ENCODE measurements around the gene HIPK3. TPM values are rescaled to one million over a fixed set of nuclear protein-coding genes. Genes with fewer than 3 reads are reported as not detected.

The HIPK3 gene
- total RNA-seq, 1 donor from 2014 or later, result 313 TPM

DNA sequence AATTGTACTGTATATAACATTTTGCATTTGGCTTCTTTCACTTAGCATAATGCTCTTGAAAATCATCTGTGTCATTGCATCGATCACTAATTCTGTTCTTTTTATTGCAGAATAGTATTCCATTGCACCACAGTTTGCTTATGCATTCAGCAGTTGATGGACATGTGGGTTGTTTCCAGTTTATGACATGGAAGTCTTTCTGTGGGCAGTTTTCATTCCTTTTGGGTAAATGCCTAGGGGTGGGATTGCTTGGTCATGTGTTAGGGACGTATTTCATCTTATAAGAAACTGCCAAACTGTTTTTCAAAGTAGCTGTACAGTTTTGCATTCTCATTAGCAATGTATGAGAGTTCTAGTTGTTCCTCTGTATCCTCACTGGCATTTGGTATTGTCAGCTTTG is 127.0 kb downstream of the HIPK3 start:
- FAIRE-seq, result no peak

GRCh38 chr11:33387581-33387980 is 130.4 kb downstream of the HIPK3 start:
- FAIRE-seq (no peak), DNase-seq (ENCODE audit: low spot score in 2 of 2) (no peak)

More for the DNA sequence above, 127.0 kb downstream of the HIPK3 start:
- no peak for DNase-seq (ENCODE audit: low spot score in 2 of 2)

DNA sequence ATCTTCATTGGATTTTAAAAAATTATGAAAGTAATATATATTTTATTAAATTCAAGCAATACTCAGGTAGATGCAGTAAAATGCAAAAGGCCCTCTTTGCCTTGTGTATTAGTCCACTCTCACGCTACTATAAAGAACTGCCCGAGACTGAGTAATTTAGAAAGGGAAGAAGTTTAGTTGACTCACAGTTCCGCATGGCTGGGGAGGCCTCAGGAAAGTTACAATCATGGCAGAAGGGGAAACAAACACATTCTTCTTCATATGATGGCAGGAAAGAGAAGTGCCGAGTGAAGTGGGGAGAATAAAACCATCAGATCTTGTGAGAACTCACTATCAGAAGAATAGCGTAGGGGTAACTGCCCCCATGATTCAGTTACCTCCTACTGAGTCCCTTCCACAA is 130.8 kb downstream of the HIPK3 start:
- FAIRE-seq (no peak), DNase-seq (ENCODE audit: low spot score in 2 of 2) (no peak)

DNA sequence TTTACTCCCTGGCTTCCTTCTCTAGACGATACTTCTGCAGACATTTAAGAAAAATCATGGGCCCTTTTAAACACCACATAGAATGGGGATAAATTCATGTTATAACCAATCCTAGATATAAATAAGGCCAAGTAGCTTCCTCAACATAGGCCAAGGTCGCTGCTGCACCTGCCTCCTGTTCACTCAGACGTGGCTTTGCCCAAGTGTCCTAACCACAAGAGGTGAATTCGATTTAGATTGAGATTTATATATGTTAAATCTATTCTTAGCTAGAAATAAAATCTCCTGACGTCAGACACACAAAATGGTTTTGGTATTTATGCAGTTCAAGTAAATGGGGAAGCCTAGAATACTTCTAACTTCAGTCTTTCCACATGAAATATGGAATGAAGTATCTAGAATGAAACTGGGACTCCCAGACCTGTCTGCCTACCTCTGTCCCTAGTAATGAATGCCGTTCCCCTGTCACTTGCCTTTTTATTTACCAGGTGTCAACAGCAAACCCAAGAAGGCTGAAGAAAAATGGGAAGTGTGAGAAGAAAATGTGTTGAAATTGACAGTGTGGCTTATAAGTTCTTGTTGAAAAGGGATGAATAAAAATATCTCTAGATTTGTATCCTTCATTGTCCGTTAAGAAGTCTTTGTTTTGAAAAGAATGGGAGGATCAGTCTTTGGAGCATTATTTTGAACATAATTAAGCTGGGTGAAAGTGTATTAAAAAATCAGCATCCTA is 131.8 kb downstream of the HIPK3 start:
- DNase-seq (ENCODE audit: low spot score in 2 of 2) (no peak), FAIRE-seq (no peak)

DNA sequence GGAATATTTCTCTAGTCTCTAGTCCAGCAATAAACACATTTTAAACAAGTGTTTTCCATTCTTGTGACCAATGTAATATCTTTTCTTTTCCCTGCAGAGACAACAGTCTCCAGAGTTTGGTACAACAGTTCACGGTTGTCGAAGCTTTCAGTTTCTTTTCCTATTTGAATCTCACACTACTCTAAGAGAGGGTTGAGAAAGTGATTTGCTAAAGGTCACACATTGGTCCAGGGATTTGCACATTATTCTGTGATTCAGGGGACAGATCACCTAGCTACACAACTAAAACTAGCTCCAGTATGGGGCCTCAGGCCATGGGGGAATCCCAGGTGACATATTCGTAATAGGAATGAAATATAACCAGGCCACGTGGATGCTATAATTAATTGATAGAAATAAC is 132.5 kb downstream of the HIPK3 start:
- DNase-seq (ENCODE audit: low spot score in 2 of 2), result no peak
- FAIRE-seq, result no peak

- no peak for FAIRE-seq
Observed at GRCh38 chr11:33390944-33391892, 134.0 kb downstream of the HIPK3 start.

GRCh38 chr11:33391893-33392251 is 134.7 kb downstream of the HIPK3 start:
- DNase-seq (ENCODE audit: low spot score in 2 of 2) (no peak), FAIRE-seq (no peak)

More at GRCh38 chr11:33390944-33391892, 134.0 kb downstream of the HIPK3 start:
- no peak for DNase-seq (ENCODE audit: low spot score in 2 of 2)

DNA sequence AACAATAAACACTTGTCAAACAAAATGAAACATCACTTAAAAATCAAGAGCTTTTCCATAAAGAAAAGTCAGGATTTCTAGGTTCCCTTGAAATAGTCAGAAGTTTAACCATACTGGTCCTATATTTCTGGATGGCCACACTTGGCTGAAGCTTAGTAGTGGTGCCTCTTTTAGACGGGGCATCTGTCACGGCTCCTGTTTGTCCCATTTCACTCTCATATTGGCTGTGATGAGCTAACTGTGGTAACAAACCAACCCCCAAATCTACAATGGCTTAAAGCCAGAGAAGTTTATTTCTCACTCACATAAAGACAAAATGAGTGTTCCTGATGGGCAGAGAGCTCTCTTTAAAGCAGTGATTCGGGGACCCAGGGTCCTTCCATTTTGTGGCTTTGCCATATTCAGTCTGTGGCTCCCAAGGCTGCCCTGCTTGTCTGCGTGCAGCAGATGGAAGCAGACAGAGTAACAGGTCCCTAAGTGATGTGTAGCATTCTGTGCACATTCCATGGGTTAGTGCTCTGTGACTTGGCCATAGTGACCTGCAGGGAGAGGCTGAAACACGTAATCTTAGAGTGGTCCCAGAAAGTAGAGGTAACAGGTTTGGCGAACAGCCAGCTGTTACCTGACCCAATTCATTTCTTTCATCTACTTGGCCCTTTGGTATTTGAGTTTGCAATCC is 137.4 kb downstream of the HIPK3 start:
- FAIRE-seq (no peak), DNase-seq (ENCODE audit: low spot score in 2 of 2) (no peak)

GRCh38 chr11:33396361-33396760 is 139.2 kb downstream of the HIPK3 start:
- no peak for FAIRE-seq

GRCh38 chr11:33399421-33399820 is 142.2 kb downstream of the HIPK3 start:
- no peak for FAIRE-seq
- DNase-seq (ENCODE audit: low spot score in 2 of 2), result no peak

More at GRCh38 chr11:33396361-33396760, 139.2 kb downstream of the HIPK3 start:
- DNase-seq (ENCODE audit: low spot score in 2 of 2), result no peak

- FAIRE-seq (no peak), DNase-seq (ENCODE audit: low spot score in 2 of 2) (no peak)
Observed at GRCh38 chr11:33402066-33402465, 144.9 kb downstream of the HIPK3 start.

GRCh38 chr11:33403344-33403743 is 146.2 kb downstream of the HIPK3 start:
- DNase-seq (ENCODE audit: low spot score in 2 of 2) (no peak), FAIRE-seq (no peak)

DNA sequence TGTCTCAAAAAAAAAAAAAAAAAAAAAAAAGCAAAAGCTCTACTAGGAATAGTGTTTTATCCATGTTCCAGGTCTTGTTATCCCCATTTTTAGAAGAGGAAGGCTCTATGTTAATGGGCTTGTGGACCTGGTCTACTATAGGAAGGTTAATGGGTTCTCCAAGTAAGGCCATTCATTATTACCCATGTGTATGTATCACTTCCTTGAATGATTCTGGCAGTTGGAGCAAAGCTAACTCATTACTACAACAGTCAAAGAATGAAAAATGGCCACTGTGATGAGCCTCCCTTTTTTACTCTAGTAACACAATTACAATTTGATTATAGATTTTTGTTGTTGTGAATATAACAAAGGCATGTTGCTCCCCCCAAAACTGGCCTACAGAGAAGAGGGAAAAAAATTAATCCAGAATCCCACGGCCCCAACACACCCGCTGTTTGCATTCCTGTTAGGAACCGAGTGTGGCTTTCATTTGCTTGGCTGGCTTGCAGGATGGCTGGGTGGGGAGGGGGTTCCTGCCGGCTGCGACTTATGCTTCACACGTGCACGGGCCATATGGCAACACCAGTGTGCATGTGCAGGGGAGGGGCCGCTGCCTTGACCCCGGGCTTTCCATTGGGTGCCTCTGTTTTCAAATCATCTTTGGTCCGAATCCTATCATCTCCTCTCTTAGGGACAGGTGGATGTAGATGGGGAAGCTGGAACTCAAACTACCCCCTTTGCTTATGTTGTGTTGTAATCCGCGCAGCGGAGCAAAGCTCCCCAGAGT is 148.8 kb downstream of the HIPK3 start:
- no peak for FAIRE-seq
- DNase-seq (ENCODE audit: low spot score in 2 of 2), result no peak

Other genes starting within 250 kb of the HIPK3 start
- gene DEPDC7, start 241.5 kb upstream of the HIPK3 start, total RNA-seq, result 1.6 TPM
- 25.3 TPM for gene TCP11L1, start 217.8 kb upstream of the HIPK3 start, total RNA-seq
- gene CSTF3, start 95.9 kb upstream of the HIPK3 start, total RNA-seq, result 66.9 TPM
- 38.7 TPM for gene KIAA1549L, start 118.7 kb downstream of the HIPK3 start, total RNA-seq

Measured in frontal cortex (tissue), 4 donors.